Gastroesophageal sphincter (tissue), 3 donors: ENCODE data around the gene KCNK18.

Source experiments
- EP300 ChIP-seq: sonication (generic); formaldehyde crosslinking; IDR thresholded peaks from one replicate; pipeline ENCODE4 v1.6.1; 2017; ENCODE audit warnings: antibody characterized with exemption, mild to moderate bottlenecking
- POLR2A ChIP-seq, 2 donors: fragments of 450-650 bp; IDR thresholded peaks; one replicate each; pipeline ENCODE4 v1.6.1; 2017; ENCODE audit warnings: antibody characterized with exemption in 2 of 2, mild to moderate bottlenecking in 2 of 2, moderate library complexity in 1 of 2
- TF ChIP-seq, protein P1 (sequence below), 4 experiments: fragments of 200-600 bp in 2 of 4; fragments of 450-650 bp in 2 of 4; sonication (generic) in 1 of 4; IDR thresholded peaks; one replicate each; pipeline ENCODE4 v1.5.1; 2017 to 2019; ENCODE audit warnings: antibody characterized with exemption in 4 of 4, mild to moderate bottlenecking in 2 of 4, moderate library complexity in 2 of 4

DNA sequence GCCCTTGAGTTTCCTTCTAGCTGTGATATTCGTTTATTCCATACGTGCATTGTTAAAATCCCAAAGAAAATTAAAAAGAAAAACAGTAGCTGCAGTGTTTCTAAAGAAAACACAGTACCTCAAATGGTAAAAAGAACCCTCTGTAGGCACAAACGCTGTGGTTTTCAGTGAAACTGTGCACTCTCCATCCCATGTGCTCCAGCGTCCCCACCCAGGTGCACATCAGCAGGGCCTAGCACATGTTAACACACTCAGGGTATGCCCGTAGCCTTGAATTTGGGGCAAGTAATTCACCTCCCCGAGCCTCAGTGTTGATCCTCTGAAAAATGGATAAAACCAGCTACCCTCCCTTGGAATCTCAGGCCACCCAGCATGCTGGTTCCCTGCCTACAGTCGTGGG is 53.1 kb downstream of the KCNK18 start:
- TF ChIP-seq POLR2A (IDR thresholded peaks at IDR 0.05) (no peak), EP300 (no peak)
- TF ChIP-seq, protein P1, sequence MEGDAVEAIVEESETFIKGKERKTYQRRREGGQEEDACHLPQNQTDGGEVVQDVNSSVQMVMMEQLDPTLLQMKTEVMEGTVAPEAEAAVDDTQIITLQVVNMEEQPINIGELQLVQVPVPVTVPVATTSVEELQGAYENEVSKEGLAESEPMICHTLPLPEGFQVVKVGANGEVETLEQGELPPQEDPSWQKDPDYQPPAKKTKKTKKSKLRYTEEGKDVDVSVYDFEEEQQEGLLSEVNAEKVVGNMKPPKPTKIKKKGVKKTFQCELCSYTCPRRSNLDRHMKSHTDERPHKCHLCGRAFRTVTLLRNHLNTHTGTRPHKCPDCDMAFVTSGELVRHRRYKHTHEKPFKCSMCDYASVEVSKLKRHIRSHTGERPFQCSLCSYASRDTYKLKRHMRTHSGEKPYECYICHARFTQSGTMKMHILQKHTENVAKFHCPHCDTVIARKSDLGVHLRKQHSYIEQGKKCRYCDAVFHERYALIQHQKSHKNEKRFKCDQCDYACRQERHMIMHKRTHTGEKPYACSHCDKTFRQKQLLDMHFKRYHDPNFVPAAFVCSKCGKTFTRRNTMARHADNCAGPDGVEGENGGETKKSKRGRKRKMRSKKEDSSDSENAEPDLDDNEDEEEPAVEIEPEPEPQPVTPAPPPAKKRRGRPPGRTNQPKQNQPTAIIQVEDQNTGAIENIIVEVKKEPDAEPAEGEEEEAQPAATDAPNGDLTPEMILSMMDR (IDR thresholded peaks at IDR 0.05): no peak
